ENCODE measurements around the gene STT3B.

- peak in 10 of 11 experiments; percentile 45 to 75 (median 65) for TF ChIP-seq CTCF (IDR thresholded peaks at IDR 0.05 in 8 of 11, conservative IDR thresholded peaks at IDR 0.05 in 3 of 11)
- TF ChIP-seq POLR2A (IDR thresholded peaks at IDR 0.05) = no peak
- no peak for TF ChIP-seq POLR2AphosphoS5 (IDR thresholded peaks at IDR 0.05)
These were observed 17.9 kb downstream of the STT3B start for GRCh38 chr3:31550452-31551251.

Measured in spleen (tissue), 7 donors.